Osteocyte (in vitro differentiated cells): ENCODE measurements around the gene ZRANB1. TPM values are rescaled to one million over a fixed set of nuclear protein-coding genes. Genes with fewer than 3 reads are reported as not detected.

Experiments used
- DNase-seq: peaks from one replicate; pipeline ENCODE4 v3.0.0; 2021; ENCODE audit warnings: mixed read lengths; ENCODE audit not compliant: unreplicated experiment; ENCODE audit errors: extremely low spot score
- H3K27ac Mint-ChIP-seq: one replicate; pipeline ENCODE4 v1.8.0; 2021; ENCODE audit warnings: mild to moderate bottlenecking, mixed read lengths; ENCODE audit not compliant: unreplicated experiment
- H3K27me3 Mint-ChIP-seq: one replicate; pipeline ENCODE4 v1.8.0; 2021; ENCODE audit warnings: mixed read lengths; ENCODE audit not compliant: unreplicated experiment
- H3K36me3 Mint-ChIP-seq: one replicate; pipeline ENCODE4 v1.8.0; 2021; ENCODE audit warnings: mixed read lengths; ENCODE audit not compliant: unreplicated experiment
- H3K4me1 Mint-ChIP-seq: one replicate; pipeline ENCODE4 v1.8.0; 2021; ENCODE audit warnings: mixed read lengths; ENCODE audit not compliant: unreplicated experiment
- H3K4me3 Mint-ChIP-seq: one replicate; pipeline ENCODE4 v1.8.0; 2021; ENCODE audit warnings: mild to moderate bottlenecking, moderate library complexity, mixed read lengths; ENCODE audit not compliant: unreplicated experiment
- H3K9me3 Mint-ChIP-seq: one replicate; pipeline ENCODE4 v1.8.0; 2021; ENCODE audit warnings: mixed read lengths; ENCODE audit not compliant: unreplicated experiment
- CTCF ChIP-seq: fragments of 200-600 bp; sonication (generic); IDR thresholded peaks from 2 replicates; pipeline ENCODE4 v1.5.0; 2021; ENCODE audit warnings: antibody characterized with exemption, mild to moderate bottlenecking, moderate library complexity
- total RNA-seq: library from RNA; stranded (reverse); gene quantifications from 2 replicates; pipeline ENCODE4 v1.2.1, GENCODE V29; 2021

ZRANB1 gene
- total RNA-seq, 1 donor from 2014 or later = 26.8 TPM

GRCh38 chr10:124991835-124992234 lies 49.9 kb downstream of the ZRANB1 start:
- DNase-seq = no peak
- no peak overlapping the region for H3K27ac Mint-ChIP-seq
- H3K4me3 Mint-ChIP-seq = no peak overlapping the region
- H3K4me1 Mint-ChIP-seq = peaks cover 9% of the 10 kb centered on the region
- peaks cover 66% of the 10 kb centered on the region for H3K36me3 Mint-ChIP-seq
- no peaks in the 10 kb centered on the region for H3K27me3 Mint-ChIP-seq
- no peaks in the 10 kb centered on the region for H3K9me3 Mint-ChIP-seq
- TF ChIP-seq CTCF = no peak

GRCh38 chr10:124992462-124993344 lies 50.8 kb downstream of the ZRANB1 start:
- peaks cover 66% of the 10 kb centered on the region for H3K36me3 Mint-ChIP-seq
- peak; percentile 72 for TF ChIP-seq CTCF
- no peak overlapping the region for H3K27ac Mint-ChIP-seq
- H3K27me3 Mint-ChIP-seq = no peaks in the 10 kb centered on the region
- H3K9me3 Mint-ChIP-seq = no peaks in the 10 kb centered on the region
- no peak overlapping the region for H3K4me3 Mint-ChIP-seq
- peak; percentile 83 for DNase-seq
- peaks cover 9% of the 10 kb centered on the region for H3K4me1 Mint-ChIP-seq

GRCh38 chr10:124993345-124993708 lies 51.4 kb downstream of the ZRANB1 start:
- H3K4me1 Mint-ChIP-seq = peaks cover 9% of the 10 kb centered on the region
- TF ChIP-seq CTCF = no peak
- no peak for DNase-seq
- H3K27ac Mint-ChIP-seq = no peak overlapping the region
- H3K27me3 Mint-ChIP-seq = no peaks in the 10 kb centered on the region
- peaks cover 62% of the 10 kb centered on the region for H3K36me3 Mint-ChIP-seq
- H3K9me3 Mint-ChIP-seq = no peaks in the 10 kb centered on the region
- no peak overlapping the region for H3K4me3 Mint-ChIP-seq

GRCh38 chr10:124993736-124994451 lies 52.0 kb downstream of the ZRANB1 start:
- no peaks in the 10 kb centered on the region for H3K9me3 Mint-ChIP-seq
- DNase-seq = no peak
- H3K27me3 Mint-ChIP-seq = no peaks in the 10 kb centered on the region
- H3K27ac Mint-ChIP-seq = no peak overlapping the region
- no peak for TF ChIP-seq CTCF
- H3K36me3 Mint-ChIP-seq = peaks cover 56% of the 10 kb centered on the region
- H3K4me1 Mint-ChIP-seq = peaks cover 9% of the 10 kb centered on the region
- no peak overlapping the region for H3K4me3 Mint-ChIP-seq
